Parathyroid adenoma (tissue), 2 donors: Measurements from ENCODE around the gene UBE2D2.

ENCODE experiments used
- H2AFZ ChIP-seq: fragments of 300-600 bp; sonication (generic); one replicate; pipeline ENCODE4 v1.7.0; 2017; ENCODE audit warnings: antibody characterized with exemption, mild to moderate bottlenecking
- H3K27ac ChIP-seq: fragments of 300-600 bp; sonication (generic); one replicate; pipeline ENCODE4 v1.7.0; 2017
- H3K27me3 ChIP-seq: fragments of 300-600 bp; sonication (generic); one replicate; pipeline ENCODE4 v1.7.0; 2017; ENCODE audit warnings: low read length; ENCODE audit not compliant: control insufficient read depth, insufficient read depth
- H3K36me3 ChIP-seq: fragments of 300-600 bp; sonication (generic); one replicate; pipeline ENCODE4 v1.7.0; 2017; ENCODE audit warnings: low read length; ENCODE audit not compliant: control insufficient read depth, insufficient read depth
- H3K4me1 ChIP-seq: fragments of 300-600 bp; sonication (generic); one replicate; pipeline ENCODE4 v1.7.0; 2017; ENCODE audit warnings: control low read depth
- H3K4me2 ChIP-seq: fragments of 300-600 bp; sonication (generic); one replicate; pipeline ENCODE4 v1.7.0; 2017; ENCODE audit warnings: low read length
- H3K4me3 ChIP-seq: fragments of 300-600 bp; sonication (generic); one replicate; pipeline ENCODE4 v1.7.0; 2017; ENCODE audit warnings: low read depth, low read length
- H3K79me2 ChIP-seq: fragments of 300-600 bp; sonication (generic); one replicate; pipeline ENCODE4 v1.7.0; 2017; ENCODE audit warnings: control low read depth
- H3K9ac ChIP-seq: fragments of 300-600 bp; sonication (generic); one replicate; pipeline ENCODE4 v1.7.0; 2017; ENCODE audit warnings: mild to moderate bottlenecking
- H3K9me3 ChIP-seq: fragments of 300-600 bp; sonication (generic); one replicate; pipeline ENCODE4 v1.7.0; 2017; ENCODE audit warnings: low read length; ENCODE audit not compliant: control insufficient read depth
- TF ChIP-seq, protein P1 (sequence below): fragments of 300-600 bp; sonication (generic); IDR thresholded peaks from one replicate; pipeline ENCODE4 v1.7.0; 2017; ENCODE audit warnings: antibody characterized with exemption, mild to moderate bottlenecking
- donor health status: primary hyperparathyroidism.

UBE2D2 gene

DNA sequence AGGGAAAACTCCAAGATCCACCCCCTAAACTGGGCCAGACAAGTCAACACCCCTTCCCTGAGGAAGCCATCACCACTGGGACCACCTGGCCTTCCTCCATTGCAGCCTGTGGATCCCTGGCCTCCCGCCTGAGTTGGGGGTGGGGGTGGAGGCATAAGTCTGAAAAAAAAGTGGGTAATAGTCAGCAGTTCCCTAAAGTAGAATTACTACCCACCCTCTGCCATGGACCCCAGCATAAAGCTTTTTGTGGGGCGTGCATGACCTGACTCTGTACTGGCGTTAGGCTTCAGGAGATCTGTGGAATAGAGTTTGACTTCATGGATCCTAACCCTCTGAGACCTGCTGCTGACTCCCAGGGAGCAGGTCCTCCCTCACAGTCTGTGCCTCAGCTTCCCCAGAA, 85.0 kb downstream of the UBE2D2 start:
- H3K9me3 ChIP-seq, result no peaks in the 10 kb centered on the region
- peaks cover 24% of the 10 kb centered on the region for H3K4me1 ChIP-seq
- no peak overlapping the region for H3K4me2 ChIP-seq
- no peak overlapping the region for H3K4me3 ChIP-seq
- TF ChIP-seq, protein P1, sequence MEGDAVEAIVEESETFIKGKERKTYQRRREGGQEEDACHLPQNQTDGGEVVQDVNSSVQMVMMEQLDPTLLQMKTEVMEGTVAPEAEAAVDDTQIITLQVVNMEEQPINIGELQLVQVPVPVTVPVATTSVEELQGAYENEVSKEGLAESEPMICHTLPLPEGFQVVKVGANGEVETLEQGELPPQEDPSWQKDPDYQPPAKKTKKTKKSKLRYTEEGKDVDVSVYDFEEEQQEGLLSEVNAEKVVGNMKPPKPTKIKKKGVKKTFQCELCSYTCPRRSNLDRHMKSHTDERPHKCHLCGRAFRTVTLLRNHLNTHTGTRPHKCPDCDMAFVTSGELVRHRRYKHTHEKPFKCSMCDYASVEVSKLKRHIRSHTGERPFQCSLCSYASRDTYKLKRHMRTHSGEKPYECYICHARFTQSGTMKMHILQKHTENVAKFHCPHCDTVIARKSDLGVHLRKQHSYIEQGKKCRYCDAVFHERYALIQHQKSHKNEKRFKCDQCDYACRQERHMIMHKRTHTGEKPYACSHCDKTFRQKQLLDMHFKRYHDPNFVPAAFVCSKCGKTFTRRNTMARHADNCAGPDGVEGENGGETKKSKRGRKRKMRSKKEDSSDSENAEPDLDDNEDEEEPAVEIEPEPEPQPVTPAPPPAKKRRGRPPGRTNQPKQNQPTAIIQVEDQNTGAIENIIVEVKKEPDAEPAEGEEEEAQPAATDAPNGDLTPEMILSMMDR, result no peak
- H3K36me3 ChIP-seq, result no peaks in the 10 kb centered on the region
- no peaks in the 10 kb centered on the region for H3K27me3 ChIP-seq
- H3K27ac ChIP-seq, result no peak overlapping the region
- H2AFZ ChIP-seq, result no peak overlapping the region
- peaks cover 14% of the 10 kb centered on the region for H3K79me2 ChIP-seq
- no peak overlapping the region for H3K9ac ChIP-seq

DNA sequence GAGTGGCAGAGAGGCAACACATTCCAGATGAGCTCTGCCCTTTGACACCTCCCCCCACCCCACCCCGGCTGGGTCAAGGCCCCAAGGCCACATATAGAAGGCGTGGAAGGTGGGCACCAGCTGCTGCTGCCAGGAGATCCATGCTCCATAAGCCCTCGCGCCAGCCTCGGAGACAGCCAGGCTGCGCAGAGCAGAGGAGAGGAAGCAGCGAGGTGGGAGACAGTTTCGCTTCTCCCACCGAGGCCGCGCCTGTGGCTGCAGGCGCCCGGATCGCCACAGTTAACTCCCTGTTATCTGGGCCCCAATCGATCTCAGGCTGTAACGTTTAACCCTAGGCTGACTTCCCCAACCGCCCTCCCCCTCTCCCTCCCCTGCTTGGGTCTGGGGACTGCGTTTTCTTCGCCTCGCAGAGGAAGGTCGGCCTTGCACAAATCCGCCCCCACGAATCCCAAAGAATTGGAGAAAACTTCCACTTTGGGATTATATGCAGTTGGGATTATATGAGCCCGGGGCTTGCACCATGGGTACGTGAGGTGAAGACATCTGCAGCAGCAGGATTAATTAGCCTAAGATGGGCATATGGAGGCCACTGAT, 85.9 kb downstream of the UBE2D2 start:
- Histone ChIP-seq H3K4me1 (peaks cover 27% of the 10 kb centered on the region), H3K9ac (no peak overlapping the region)

DNA sequence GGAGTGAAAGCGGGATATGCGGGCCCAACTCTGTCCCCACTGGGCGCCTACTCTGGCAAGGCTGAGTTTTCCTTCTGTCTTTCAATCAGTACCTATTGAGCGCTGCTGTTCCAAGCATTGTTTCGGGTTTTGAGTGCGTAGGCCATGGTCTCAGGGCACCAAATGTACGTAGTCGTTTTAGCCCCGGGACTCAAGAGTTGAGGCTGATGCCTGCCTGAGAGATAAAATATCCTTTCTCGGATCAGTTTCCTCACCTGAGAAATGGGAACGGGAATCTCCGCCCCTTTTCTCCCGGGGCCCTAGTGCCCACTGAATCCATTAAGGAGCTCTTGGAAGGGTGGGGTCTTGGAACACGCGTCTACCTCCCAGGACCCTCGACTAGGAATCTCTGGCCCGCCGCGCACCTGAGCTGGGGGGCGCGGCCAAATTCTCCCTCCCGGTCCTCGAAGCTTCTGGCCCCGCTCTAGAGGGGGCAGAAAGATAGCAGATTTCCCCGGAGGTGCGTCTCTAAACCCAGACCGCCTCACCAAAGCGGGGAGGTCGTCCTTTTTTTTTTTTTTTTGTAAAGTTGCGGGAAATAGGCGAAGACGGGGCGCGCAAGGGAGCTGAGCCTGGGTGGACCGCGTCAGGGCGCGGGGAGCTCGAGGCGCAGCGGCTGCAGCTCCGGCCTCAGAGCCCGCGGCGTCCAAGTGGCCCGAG, 86.5 kb downstream of the UBE2D2 start:
- H3K36me3 ChIP-seq, result no peaks in the 10 kb centered on the region
- peaks cover 18% of the 10 kb centered on the region for H3K79me2 ChIP-seq
- no peak overlapping the region for H3K27ac ChIP-seq
- H3K4me3 ChIP-seq, result no peak overlapping the region
- no peaks in the 10 kb centered on the region for H3K27me3 ChIP-seq
- peak overlapping the region; percentile 93 for H3K4me2 ChIP-seq
- H2AFZ ChIP-seq, result peak overlapping the region; percentile 57
- no peaks in the 10 kb centered on the region for H3K9me3 ChIP-seq
- H3K9ac ChIP-seq, result no peak overlapping the region
- TF ChIP-seq, protein P1, result no peak
- H3K4me1 ChIP-seq, result peaks cover 34% of the 10 kb centered on the region

More for the DNA sequence above, 85.9 kb downstream of the UBE2D2 start:
- H3K36me3 ChIP-seq, result no peaks in the 10 kb centered on the region
- no peak overlapping the region for H2AFZ ChIP-seq
- no peak overlapping the region for H3K27ac ChIP-seq
- no peak overlapping the region for H3K4me3 ChIP-seq
- TF ChIP-seq, protein P1, result no peak
- no peaks in the 10 kb centered on the region for H3K9me3 ChIP-seq
- no peak overlapping the region for H3K4me2 ChIP-seq
- peaks cover 14% of the 10 kb centered on the region for H3K79me2 ChIP-seq
- H3K27me3 ChIP-seq, result no peaks in the 10 kb centered on the region

DNA sequence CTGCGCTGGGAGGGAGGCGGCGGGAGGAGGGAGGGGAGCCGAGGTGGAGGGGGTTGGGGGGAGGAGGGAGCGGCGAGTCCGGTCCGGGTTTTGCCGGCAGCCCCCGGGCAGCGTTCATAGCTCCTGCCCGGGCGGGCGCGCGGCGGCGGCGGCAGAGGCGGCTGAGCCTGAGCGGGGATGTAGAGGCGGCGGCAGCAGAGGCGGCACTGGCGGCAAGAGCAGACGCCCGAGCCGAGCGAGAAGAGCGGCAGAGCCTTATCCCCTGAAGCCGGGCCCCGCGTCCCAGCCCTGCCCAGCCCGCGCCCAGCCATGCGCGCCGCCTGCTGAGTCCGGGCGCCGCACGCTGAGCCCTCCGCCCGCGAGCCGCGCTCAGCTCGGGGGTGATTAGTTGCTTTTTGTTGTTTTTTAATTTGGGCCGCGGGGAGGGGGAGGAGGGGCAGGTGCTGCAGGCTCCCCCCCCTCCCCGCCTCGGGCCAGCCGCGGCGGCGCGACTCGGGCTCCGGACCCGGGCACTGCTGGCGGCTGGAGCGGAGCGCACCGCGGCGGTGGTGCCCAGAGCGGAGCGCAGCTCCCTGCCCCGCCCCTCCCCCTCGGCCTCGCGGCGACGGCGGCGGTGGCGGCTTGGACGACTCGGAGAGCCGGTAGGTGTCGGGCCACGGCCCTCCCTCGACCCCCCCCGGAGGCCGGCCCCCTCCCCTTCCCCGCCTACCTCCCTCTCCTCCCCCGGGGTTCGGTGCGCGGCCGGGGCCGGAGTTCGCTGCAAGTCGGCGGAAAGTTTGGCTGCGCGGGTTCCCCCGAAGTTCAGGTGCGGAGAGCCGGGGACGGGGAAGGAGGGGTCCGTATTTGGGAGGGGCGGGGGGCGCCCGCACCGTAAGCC, 87.3 kb downstream of the UBE2D2 start, which contains the start of gene CXXC5:
Gene CXXC5 (plus strand): TSS at position 145 of the 877 bp plus-strand sequence. CDS start 32,175 bp downstream, outside the sequence.
- peaks cover 23% of the 10 kb centered on the region for H3K79me2 ChIP-seq
- H3K27me3 ChIP-seq, result no peaks in the 10 kb centered on the region
- H3K4me1 ChIP-seq, result peaks cover 34% of the 10 kb centered on the region
- peak within 1 kb of the TSS; percentile 78 for H2AFZ ChIP-seq
- H3K27ac ChIP-seq, result peak within 1 kb of the TSS; percentile 78
- H3K36me3 ChIP-seq, result no peaks in the 10 kb centered on the region
- peak within 1 kb of the TSS; percentile 33 for H3K9ac ChIP-seq
- peak within 1 kb of the TSS; percentile 93 for H3K4me2 ChIP-seq
- TF ChIP-seq, protein P1, result no peak
- H3K4me3 ChIP-seq, result peak within 1 kb of the TSS; percentile 80
- no peaks in the 10 kb centered on the region for H3K9me3 ChIP-seq
